ENCODE data around the gene HDC. TPM values are rescaled to one million over a fixed set of nuclear protein-coding genes. Genes with fewer than 3 reads are reported as not detected.

Gene HDC
- 0.04 TPM for polyA plus RNA-seq (2013, experiment 1 of 2)
- polyA plus RNA-seq (2013, experiment 2 of 2): 0.10 TPM

- no peak within 1 kb of the TSS for H3K18ac ChIP-seq (ENCODE audit: low read length)
- H4K5ac ChIP-seq (ENCODE audit: low read length): no peak within 1 kb of the TSS
- no peaks in the 10 kb centered on the region for H3K79me1 ChIP-seq (ENCODE audit: low read length)
- no peaks in the 10 kb centered on the region for H3K36me3 ChIP-seq (ENCODE audit: control insufficient read depth, insufficient read depth, low read length)
- H3K4me3 ChIP-seq (ENCODE audit: low read length): no peak within 1 kb of the TSS
- H3K4me1 ChIP-seq (ENCODE audit: control insufficient read depth, low read depth, low read length): no peaks in the 10 kb centered on the region
- H4K8ac ChIP-seq (ENCODE audit: low read depth, low read length): no peak within 1 kb of the TSS
- no peaks in the 10 kb centered on the region for H3K27me3 ChIP-seq (ENCODE audit: insufficient read depth, low read length, poor library complexity)
- H3K23ac ChIP-seq (ENCODE audit: low read length): no peak within 1 kb of the TSS
- WGBS (ENCODE audit: extremely low coverage, insufficient coverage, low lambda C conversion rate): no CpG with 5 or more reads among the region's 9 CpGs
- no peak for DNase-seq
- H2BK5ac ChIP-seq (ENCODE audit: low read length): no peak within 1 kb of the TSS
- H3K4ac ChIP-seq (ENCODE audit: low read depth, low read length): no peak within 1 kb of the TSS
- no peak within 1 kb of the TSS for H3K4me2 ChIP-seq (ENCODE audit: low read length)
- H3K56ac ChIP-seq (ENCODE audit: low read length): no peak within 1 kb of the TSS
- no peak within 1 kb of the TSS for H2BK15ac ChIP-seq (replicated peaks; ENCODE audit: low read depth)
- no peak within 1 kb of the TSS for H3K9ac ChIP-seq (ENCODE audit: low read length)
- H3K79me2 ChIP-seq (ENCODE audit: control insufficient read depth, insufficient read depth, low read length): no peaks in the 10 kb centered on the region
- no peak within 1 kb of the TSS for H3K27ac ChIP-seq (ENCODE audit: low read depth, low read length)
- no peak within 1 kb of the TSS for H2BK120ac ChIP-seq (ENCODE audit: low read depth, low read length)
- H2AK5ac ChIP-seq (ENCODE audit: low read length): no peak within 1 kb of the TSS
Observed at GRCh38 chr15:50265620-50266019, at the start of gene HDC. HDC (minus strand) TSS chr15:50265726; CDS start chr15:50265623, 103 bp downstream.

GRCh38 chr15:50312636-50313035, 47.1 kb upstream of the HDC start:
- no peak overlapping the region for H3K9ac ChIP-seq (ENCODE audit: low read length)
- no peak overlapping the region for H3K56ac ChIP-seq (ENCODE audit: low read length)
- H4K8ac ChIP-seq (ENCODE audit: low read depth, low read length): no peak overlapping the region
- no peaks in the 10 kb centered on the region for H3K36me3 ChIP-seq (ENCODE audit: control insufficient read depth, insufficient read depth, low read length)
- no peaks in the 10 kb centered on the region for H3K79me2 ChIP-seq (ENCODE audit: control insufficient read depth, insufficient read depth, low read length)
- WGBS (ENCODE audit: extremely low coverage, insufficient coverage, low lambda C conversion rate): no CpG with 5 or more reads among the region's 2 CpGs
- H3K4ac ChIP-seq (ENCODE audit: low read depth, low read length): no peak overlapping the region
- no peaks in the 10 kb centered on the region for H3K79me1 ChIP-seq (ENCODE audit: low read length)
- H2BK15ac ChIP-seq (replicated peaks; ENCODE audit: low read depth): no peak overlapping the region
- no peak overlapping the region for H2BK5ac ChIP-seq (ENCODE audit: low read length)
- H2AK5ac ChIP-seq (ENCODE audit: low read length): no peak overlapping the region
- H4K5ac ChIP-seq (ENCODE audit: low read length): no peak overlapping the region
- H3K23ac ChIP-seq (ENCODE audit: low read length): no peak overlapping the region
- no peak overlapping the region for H3K4me3 ChIP-seq (ENCODE audit: low read length)
- H3K27ac ChIP-seq (ENCODE audit: low read depth, low read length): no peak overlapping the region
- no peak overlapping the region for H3K4me2 ChIP-seq (ENCODE audit: low read length)
- no peak for DNase-seq
- H3K18ac ChIP-seq (ENCODE audit: low read length): no peak overlapping the region
- no peak overlapping the region for H2BK120ac ChIP-seq (ENCODE audit: low read depth, low read length)
- H3K27me3 ChIP-seq (ENCODE audit: insufficient read depth, low read length, poor library complexity): no peaks in the 10 kb centered on the region
- no peaks in the 10 kb centered on the region for H3K4me1 ChIP-seq (ENCODE audit: control insufficient read depth, low read depth, low read length)

GRCh38 chr15:50307799-50308198, 42.3 kb upstream of the HDC start:
- Histone ChIP-seq H3K4me1 (ENCODE audit: control insufficient read depth, low read depth, low read length) (no peaks in the 10 kb centered on the region), H4K5ac (ENCODE audit: low read length) (no peak overlapping the region), H3K4me3 (ENCODE audit: low read length) (no peak overlapping the region), H3K4ac (ENCODE audit: low read depth, low read length) (no peak overlapping the region), H2BK15ac (replicated peaks; ENCODE audit: low read depth) (no peak overlapping the region), H3K79me2 (ENCODE audit: control insufficient read depth, insufficient read depth, low read length) (no peaks in the 10 kb centered on the region), H3K56ac (ENCODE audit: low read length) (no peak overlapping the region), H4K8ac (ENCODE audit: low read depth, low read length) (no peak overlapping the region), H3K27ac (ENCODE audit: low read depth, low read length) (no peak overlapping the region), H2BK5ac (ENCODE audit: low read length) (no peak overlapping the region), H3K4me2 (ENCODE audit: low read length) (no peak overlapping the region), H3K36me3 (ENCODE audit: control insufficient read depth, insufficient read depth, low read length) (no peaks in the 10 kb centered on the region), H3K9ac (ENCODE audit: low read length) (no peak overlapping the region), H3K79me1 (ENCODE audit: low read length) (no peaks in the 10 kb centered on the region), H3K23ac (ENCODE audit: low read length) (no peak overlapping the region), H2BK120ac (ENCODE audit: low read depth, low read length) (no peak overlapping the region), H3K27me3 (ENCODE audit: insufficient read depth, low read length, poor library complexity) (no peaks in the 10 kb centered on the region), H3K18ac (ENCODE audit: low read length) (no peak overlapping the region), H2AK5ac (ENCODE audit: low read length) (no peak overlapping the region)
- no peak for DNase-seq

GRCh38 chr15:50304836-50305235, 39.3 kb upstream of the HDC start:
- Histone ChIP-seq H3K4ac (ENCODE audit: low read depth, low read length) (no peak overlapping the region), H3K56ac (ENCODE audit: low read length) (no peak overlapping the region), H2AK5ac (ENCODE audit: low read length) (no peak overlapping the region), H3K4me1 (ENCODE audit: control insufficient read depth, low read depth, low read length) (no peaks in the 10 kb centered on the region), H4K5ac (ENCODE audit: low read length) (no peak overlapping the region), H4K8ac (ENCODE audit: low read depth, low read length) (no peak overlapping the region), H3K27me3 (ENCODE audit: insufficient read depth, low read length, poor library complexity) (no peaks in the 10 kb centered on the region), H3K79me1 (ENCODE audit: low read length) (no peaks in the 10 kb centered on the region), H2BK15ac (replicated peaks; ENCODE audit: low read depth) (no peak overlapping the region), H3K9ac (ENCODE audit: low read length) (no peak overlapping the region), H3K27ac (ENCODE audit: low read depth, low read length) (no peak overlapping the region), H3K36me3 (ENCODE audit: control insufficient read depth, insufficient read depth, low read length) (no peaks in the 10 kb centered on the region), H3K4me2 (ENCODE audit: low read length) (no peak overlapping the region), H3K23ac (ENCODE audit: low read length) (no peak overlapping the region), H2BK120ac (ENCODE audit: low read depth, low read length) (no peak overlapping the region), H3K18ac (ENCODE audit: low read length) (no peak overlapping the region), H2BK5ac (ENCODE audit: low read length) (no peak overlapping the region), H3K79me2 (ENCODE audit: control insufficient read depth, insufficient read depth, low read length) (no peaks in the 10 kb centered on the region), H3K4me3 (ENCODE audit: low read length) (no peak overlapping the region)
- no CpG with 5 or more reads among the region's 1 CpG for WGBS (ENCODE audit: extremely low coverage, insufficient coverage, low lambda C conversion rate)
- DNase-seq: no peak

GRCh38 chr15:50302581-50302980, 37.1 kb upstream of the HDC start:
- WGBS (ENCODE audit: extremely low coverage, insufficient coverage, low lambda C conversion rate): no CpG with 5 or more reads among the region's 1 CpG
- Histone ChIP-seq H4K5ac (ENCODE audit: low read length) (no peak overlapping the region), H2AK5ac (ENCODE audit: low read length) (no peak overlapping the region), H3K27me3 (ENCODE audit: insufficient read depth, low read length, poor library complexity) (no peaks in the 10 kb centered on the region), H3K79me2 (ENCODE audit: control insufficient read depth, insufficient read depth, low read length) (no peaks in the 10 kb centered on the region), H3K4ac (ENCODE audit: low read depth, low read length) (no peak overlapping the region), H4K8ac (ENCODE audit: low read depth, low read length) (no peak overlapping the region), H3K56ac (ENCODE audit: low read length) (no peak overlapping the region), H3K18ac (ENCODE audit: low read length) (no peak overlapping the region), H3K23ac (ENCODE audit: low read length) (no peak overlapping the region), H2BK5ac (ENCODE audit: low read length) (no peak overlapping the region), H3K36me3 (ENCODE audit: control insufficient read depth, insufficient read depth, low read length) (no peaks in the 10 kb centered on the region), H3K4me3 (ENCODE audit: low read length) (no peak overlapping the region), H2BK15ac (replicated peaks; ENCODE audit: low read depth) (no peak overlapping the region), H2BK120ac (ENCODE audit: low read depth, low read length) (no peak overlapping the region), H3K79me1 (ENCODE audit: low read length) (no peaks in the 10 kb centered on the region), H3K4me1 (ENCODE audit: control insufficient read depth, low read depth, low read length) (no peaks in the 10 kb centered on the region), H3K27ac (ENCODE audit: low read depth, low read length) (no peak overlapping the region), H3K4me2 (ENCODE audit: low read length) (no peak overlapping the region), H3K9ac (ENCODE audit: low read length) (no peak overlapping the region)
- DNase-seq: no peak

- Histone ChIP-seq H3K4ac (ENCODE audit: low read depth, low read length) (no peak overlapping the region), H3K9ac (ENCODE audit: low read length) (no peak overlapping the region), H3K36me3 (ENCODE audit: control insufficient read depth, insufficient read depth, low read length) (no peaks in the 10 kb centered on the region), H2BK120ac (ENCODE audit: low read depth, low read length) (no peak overlapping the region), H4K8ac (ENCODE audit: low read depth, low read length) (no peak overlapping the region), H2BK5ac (ENCODE audit: low read length) (no peak overlapping the region), H4K5ac (ENCODE audit: low read length) (no peak overlapping the region), H3K18ac (ENCODE audit: low read length) (no peak overlapping the region), H3K4me3 (ENCODE audit: low read length) (no peak overlapping the region), H3K56ac (ENCODE audit: low read length) (no peak overlapping the region), H3K23ac (ENCODE audit: low read length) (no peak overlapping the region), H3K79me2 (ENCODE audit: control insufficient read depth, insufficient read depth, low read length) (no peaks in the 10 kb centered on the region), H3K27me3 (ENCODE audit: insufficient read depth, low read length, poor library complexity) (no peaks in the 10 kb centered on the region), H3K4me1 (ENCODE audit: control insufficient read depth, low read depth, low read length) (no peaks in the 10 kb centered on the region), H2AK5ac (ENCODE audit: low read length) (no peak overlapping the region), H3K4me2 (ENCODE audit: low read length) (no peak overlapping the region), H3K27ac (ENCODE audit: low read depth, low read length) (no peak overlapping the region), H2BK15ac (replicated peaks; ENCODE audit: low read depth) (no peak overlapping the region), H3K79me1 (ENCODE audit: low read length) (no peaks in the 10 kb centered on the region)
- no peak for DNase-seq
- WGBS (ENCODE audit: extremely low coverage, insufficient coverage, low lambda C conversion rate): no CpG with 5 or more reads among the region's 2 CpGs
Observed at GRCh38 chr15:50298340-50298739, 32.8 kb upstream of the HDC start.

Data from mesendoderm (in vitro differentiated cells).